Suprapubic skin (tissue), 4 donors: ENCODE results near the gene CCDC9B. TPM values are rescaled to one million over a fixed set of nuclear protein-coding genes. Genes with fewer than 3 reads are reported as not detected.
A peak's percentile ranks its signal among the peaks of the same experiment; 100 is the strongest.

Experiments used
- DNase-seq, 2 donors: peaks; one replicate each; pipeline ENCODE4 v3.0.0-alpha.2; 2019; ENCODE audit warnings: low spot score in 2 of 2
- H3K27ac ChIP-seq: fragments of 200-600 bp; sonication (generic); one replicate; pipeline ENCODE4 v1.5.1; 2019
- H3K27me3 ChIP-seq: fragments of 200-600 bp; sonication (generic); one replicate; pipeline ENCODE4 v1.5.1; 2019
- H3K36me3 ChIP-seq: fragments of 200-600 bp; sonication (generic); one replicate; pipeline ENCODE4 v1.5.1; 2019
- H3K4me1 ChIP-seq: fragments of 200-600 bp; sonication (generic); one replicate; pipeline ENCODE4 v1.5.1; 2019
- H3K4me3 ChIP-seq: fragments of 200-600 bp; sonication (generic); one replicate; pipeline ENCODE4 v1.5.1; 2019; ENCODE audit warnings: mild to moderate bottlenecking
- H3K9me3 ChIP-seq: fragments of 200-600 bp; sonication (generic); one replicate; pipeline ENCODE4 v1.5.1; 2019
- EP300 ChIP-seq: sonication (generic); formaldehyde crosslinking; IDR thresholded peaks from one replicate; pipeline ENCODE4 v1.6.1; 2017; ENCODE audit warnings: antibody characterized with exemption
- POLR2A ChIP-seq, 2 donors: fragments of 450-650 bp; IDR thresholded peaks; one replicate each; pipeline ENCODE4 v1.6.1; 2017; ENCODE audit warnings: antibody characterized with exemption in 2 of 2, mild to moderate bottlenecking in 2 of 2, moderate library complexity in 2 of 2
- POLR2AphosphoS5 ChIP-seq, 3 donors: sonication (generic); formaldehyde crosslinking; IDR thresholded peaks; one replicate each; pipeline ENCODE4 v1.6.1; 2017; ENCODE audit warnings: antibody characterized with exemption in 3 of 3
- WGBS: methylation state at CpG from one replicate; pipeline ENCODE4 v1.1.5; 2018; 5-methylcytosine and 5-hydroxymethylcytosine counted together
- total RNA-seq, 4 donors: library from RNA; depleted of rRNA; stranded (reverse); fragments of >200 nt; gene quantifications; one replicate each; pipeline ENCODE4 v1.1.0, GENCODE V29; 2016
- TF ChIP-seq, protein P1 (sequence below), 2 donors: fragments of 200-600 bp in 1 of 2; fragments of 450-650 bp in 1 of 2; sonication (generic) in 1 of 2; IDR thresholded peaks; one replicate each; pipeline ENCODE4 v1.5.1; 2016 to 2019; ENCODE audit warnings: antibody characterized with exemption in 2 of 2, mild to moderate bottlenecking in 1 of 2, moderate library complexity in 1 of 2

Gene CCDC9B
- total RNA-seq, 4 donors from 2014 or later, result 6.1 to 47.9 (median 10.9) TPM

- no peaks in the 10 kb centered on the region for H3K36me3 ChIP-seq
- no peak overlapping the region for H3K27ac ChIP-seq
- no peak for TF ChIP-seq POLR2A (IDR thresholded peaks at IDR 0.05)
- TF ChIP-seq POLR2AphosphoS5 (IDR thresholded peaks at IDR 0.05), result no peak
- TF ChIP-seq EP300, result no peak
- TF ChIP-seq, protein P1, sequence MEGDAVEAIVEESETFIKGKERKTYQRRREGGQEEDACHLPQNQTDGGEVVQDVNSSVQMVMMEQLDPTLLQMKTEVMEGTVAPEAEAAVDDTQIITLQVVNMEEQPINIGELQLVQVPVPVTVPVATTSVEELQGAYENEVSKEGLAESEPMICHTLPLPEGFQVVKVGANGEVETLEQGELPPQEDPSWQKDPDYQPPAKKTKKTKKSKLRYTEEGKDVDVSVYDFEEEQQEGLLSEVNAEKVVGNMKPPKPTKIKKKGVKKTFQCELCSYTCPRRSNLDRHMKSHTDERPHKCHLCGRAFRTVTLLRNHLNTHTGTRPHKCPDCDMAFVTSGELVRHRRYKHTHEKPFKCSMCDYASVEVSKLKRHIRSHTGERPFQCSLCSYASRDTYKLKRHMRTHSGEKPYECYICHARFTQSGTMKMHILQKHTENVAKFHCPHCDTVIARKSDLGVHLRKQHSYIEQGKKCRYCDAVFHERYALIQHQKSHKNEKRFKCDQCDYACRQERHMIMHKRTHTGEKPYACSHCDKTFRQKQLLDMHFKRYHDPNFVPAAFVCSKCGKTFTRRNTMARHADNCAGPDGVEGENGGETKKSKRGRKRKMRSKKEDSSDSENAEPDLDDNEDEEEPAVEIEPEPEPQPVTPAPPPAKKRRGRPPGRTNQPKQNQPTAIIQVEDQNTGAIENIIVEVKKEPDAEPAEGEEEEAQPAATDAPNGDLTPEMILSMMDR (IDR thresholded peaks at IDR 0.05), result no peak
- H3K4me3 ChIP-seq, result no peak overlapping the region
- H3K4me1 ChIP-seq, result peaks cover 5% of the 10 kb centered on the region
- DNase-seq, result no peak
- no peaks in the 10 kb centered on the region for H3K9me3 ChIP-seq
- H3K27me3 ChIP-seq, result no peaks in the 10 kb centered on the region
- WGBS, result 30% methylated on average over 2 of the region's 2 CpGs
Measured at GRCh38 chr15:40372981-40373380, 32.2 kb upstream of the CCDC9B start.

DNA sequence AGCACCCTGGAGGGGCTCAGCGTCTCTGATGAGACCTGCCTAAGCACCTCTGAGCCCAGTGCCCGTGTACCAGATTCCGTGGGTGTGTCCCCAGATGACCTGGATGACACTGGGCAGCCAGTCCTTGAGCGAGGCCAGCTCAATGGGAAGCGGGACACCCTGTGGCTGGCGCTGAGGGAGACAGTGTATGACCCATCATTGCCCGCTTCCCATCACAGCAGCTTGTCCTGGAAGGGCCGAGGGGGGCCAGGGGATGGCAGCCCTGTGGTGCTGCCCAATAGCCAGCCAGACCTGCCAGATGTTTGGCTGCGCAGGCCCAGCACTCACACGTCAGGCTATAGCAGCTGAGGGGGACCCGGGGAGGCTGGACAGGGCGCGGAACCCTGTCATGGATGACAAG, 29.2 kb upstream of the CCDC9B start:
- Histone ChIP-seq H3K9me3 (no peaks in the 10 kb centered on the region), H3K4me1 (peaks cover 16% of the 10 kb centered on the region), H3K36me3 (no peaks in the 10 kb centered on the region), H3K27ac (no peak overlapping the region), H3K27me3 (no peaks in the 10 kb centered on the region), H3K4me3 (no peak overlapping the region)
- no CpG with 5 or more reads among the region's 13 CpGs for WGBS
- DNase-seq, result no peak
- TF ChIP-seq POLR2A (IDR thresholded peaks at IDR 0.05) (no peak), POLR2AphosphoS5 (IDR thresholded peaks at IDR 0.05) (no peak), EP300 (no peak)
- TF ChIP-seq, protein P1 (IDR thresholded peaks at IDR 0.05), result no peak

DNA sequence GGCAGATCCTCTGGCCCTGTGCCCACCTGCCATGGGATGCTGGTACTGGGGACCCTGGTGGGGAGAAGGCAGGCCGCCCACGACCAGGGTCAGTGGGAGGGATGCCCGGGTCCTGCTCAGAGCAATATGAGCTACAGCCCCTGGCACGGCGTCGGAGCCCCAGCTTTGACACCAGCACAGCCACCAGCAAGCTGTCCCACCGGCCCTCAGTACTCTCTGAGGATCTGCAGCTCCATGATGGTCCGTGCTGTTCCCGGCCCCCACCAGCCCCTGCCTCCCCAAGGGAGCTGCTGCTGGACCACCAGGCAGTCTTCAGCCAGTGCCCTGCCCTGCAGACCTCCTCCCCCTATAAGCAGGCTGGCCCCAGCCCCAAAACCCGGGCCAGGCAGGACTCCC, 28.7 kb upstream of the CCDC9B start:
- 80% methylated on average over 1 of the region's 10 CpGs for WGBS
- H3K9me3 ChIP-seq, result no peaks in the 10 kb centered on the region
- no peaks in the 10 kb centered on the region for H3K36me3 ChIP-seq
- no peak for DNase-seq
- TF ChIP-seq POLR2AphosphoS5 (IDR thresholded peaks at IDR 0.05), result no peak
- TF ChIP-seq EP300, result no peak
- TF ChIP-seq POLR2A (IDR thresholded peaks at IDR 0.05), result no peak
- TF ChIP-seq, protein P1 (IDR thresholded peaks at IDR 0.05), result no peak
- H3K27ac ChIP-seq, result no peak overlapping the region
- H3K4me1 ChIP-seq, result peaks cover 16% of the 10 kb centered on the region
- no peaks in the 10 kb centered on the region for H3K27me3 ChIP-seq
- H3K4me3 ChIP-seq, result no peak overlapping the region

DNA sequence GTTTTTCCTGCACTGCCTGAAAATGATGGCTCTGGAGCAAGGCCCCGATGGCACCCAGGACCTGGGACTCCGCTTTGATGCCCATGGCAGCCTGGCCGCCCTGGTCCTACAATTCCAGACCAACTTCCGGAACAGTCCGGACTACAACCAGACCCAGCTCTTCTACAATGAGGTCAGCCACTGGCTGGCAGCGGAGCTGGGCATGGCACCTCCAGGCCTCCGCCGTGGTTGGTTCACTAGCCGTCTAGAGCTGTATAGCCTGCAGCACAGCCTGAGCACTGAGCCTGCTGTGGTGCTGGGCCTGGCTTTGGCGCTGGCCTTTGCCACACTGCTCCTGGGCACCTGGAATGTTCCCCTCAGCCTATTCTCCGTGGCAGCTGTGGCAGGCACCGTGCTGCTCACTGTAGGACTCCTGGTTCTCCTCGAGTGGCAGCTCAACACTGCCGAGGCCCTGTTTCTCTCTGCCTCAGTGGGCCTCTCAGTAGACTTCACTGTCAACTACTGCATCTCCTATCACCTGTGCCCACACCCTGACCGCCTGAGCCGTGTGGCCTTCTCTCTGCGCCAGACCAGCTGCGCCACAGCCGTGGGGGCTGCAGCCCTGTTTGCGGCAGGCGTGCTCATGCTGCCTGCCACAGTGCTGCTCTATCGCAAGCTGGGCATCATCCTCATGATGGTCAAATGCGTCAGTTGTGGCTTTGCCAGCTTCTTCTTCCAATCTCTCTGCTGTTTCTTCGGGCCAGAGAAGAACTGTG, 28.2 kb upstream of the CCDC9B start:
- no peak overlapping the region for H3K27ac ChIP-seq
- TF ChIP-seq POLR2AphosphoS5 (IDR thresholded peaks at IDR 0.05) (no peak), POLR2A (IDR thresholded peaks at IDR 0.05) (no peak), EP300 (no peak)
- TF ChIP-seq, protein P1 (IDR thresholded peaks at IDR 0.05), result no peak
- H3K27me3 ChIP-seq, result no peaks in the 10 kb centered on the region
- H3K36me3 ChIP-seq, result no peaks in the 10 kb centered on the region
- H3K4me1 ChIP-seq, result peaks cover 16% of the 10 kb centered on the region
- 90% methylated on average over 22 of the region's 24 CpGs for WGBS
- no peak overlapping the region for H3K4me3 ChIP-seq
- H3K9me3 ChIP-seq, result no peaks in the 10 kb centered on the region
- no peak for DNase-seq

DNA sequence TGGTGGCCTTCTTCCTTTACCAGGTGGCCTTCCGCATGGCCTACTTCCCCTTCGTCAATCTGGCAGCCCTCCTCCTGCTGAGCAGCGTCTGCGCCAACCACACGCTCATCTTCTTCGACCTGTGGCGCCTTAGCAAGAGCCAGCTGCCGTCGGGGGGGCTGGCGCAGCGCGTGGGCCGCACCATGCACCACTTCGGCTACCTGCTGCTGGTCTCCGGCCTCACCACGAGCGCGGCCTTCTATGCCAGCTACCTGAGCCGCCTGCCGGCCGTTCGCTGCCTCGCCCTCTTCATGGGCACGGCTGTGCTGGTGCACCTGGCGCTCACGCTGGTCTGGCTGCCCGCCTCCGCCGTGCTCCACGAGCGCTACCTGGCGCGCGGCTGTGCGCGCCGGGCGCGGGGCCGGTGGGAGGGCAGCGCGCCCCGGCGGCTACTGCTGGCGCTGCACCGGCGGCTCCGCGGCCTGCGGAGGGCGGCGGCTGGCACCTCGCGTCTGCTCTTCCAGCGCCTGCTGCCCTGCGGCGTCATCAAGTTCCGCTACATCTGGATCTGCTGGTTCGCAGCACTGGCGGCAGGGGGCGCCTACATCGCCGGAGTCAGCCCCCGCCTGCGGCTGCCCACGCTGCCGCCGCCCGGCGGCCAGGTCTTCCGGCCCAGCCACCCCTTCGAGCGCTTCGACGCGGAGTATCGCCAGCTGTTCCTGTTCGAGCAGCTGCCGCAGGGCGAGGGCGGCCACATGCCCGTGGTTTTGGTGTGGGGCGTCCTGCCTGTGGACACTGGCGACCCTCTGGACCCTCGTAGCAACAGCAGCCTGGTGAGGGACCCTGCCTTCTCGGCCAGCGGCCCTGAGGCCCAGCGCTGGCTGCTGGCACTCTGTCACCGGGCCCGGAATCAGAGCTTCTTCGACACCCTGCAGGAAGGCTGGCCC, 27.2 kb upstream of the CCDC9B start:
- no peak for TF ChIP-seq POLR2A (IDR thresholded peaks at IDR 0.05)
- TF ChIP-seq EP300, result no peak
- TF ChIP-seq, protein P1 (IDR thresholded peaks at IDR 0.05), result peak; percentile 84 to 92
- 31% methylated on average over 25 of the region's 91 CpGs for WGBS
- H3K4me1 ChIP-seq, result peaks cover 16% of the 10 kb centered on the region
- no peaks in the 10 kb centered on the region for H3K9me3 ChIP-seq
- H3K27me3 ChIP-seq, result no peaks in the 10 kb centered on the region
- no peaks in the 10 kb centered on the region for H3K36me3 ChIP-seq
- DNase-seq, result peak; percentile 83 to 89
- H3K4me3 ChIP-seq, result peak overlapping the region; percentile 45
- H3K27ac ChIP-seq, result no peak overlapping the region
